ENCODE data around the gene ITGB6.

- no peak for TF ChIP-seq POLR2AphosphoS5 (IDR thresholded peaks at IDR 0.05; ENCODE audit: low read depth, low read length)
- no peak for TF ChIP-seq POLR2A (IDR thresholded peaks at IDR 0.05; ENCODE audit: low read depth, low read length)
- no peak for TF ChIP-seq TAF1 (IDR thresholded peaks at IDR 0.05; ENCODE audit: borderline replicate concordance, low read depth, low read length)
Measured at GRCh38 chr2:160110674-160111239, 89.3 kb downstream of the ITGB6 start.
